Measurements from ENCODE around the gene MIA. TPM values are rescaled to one million over a fixed set of nuclear protein-coding genes. Genes with fewer than 3 reads are reported as not detected.

Gene MIA
- total RNA-seq: 0.34 and 0.71 TPM in 2 replicates

DNA sequence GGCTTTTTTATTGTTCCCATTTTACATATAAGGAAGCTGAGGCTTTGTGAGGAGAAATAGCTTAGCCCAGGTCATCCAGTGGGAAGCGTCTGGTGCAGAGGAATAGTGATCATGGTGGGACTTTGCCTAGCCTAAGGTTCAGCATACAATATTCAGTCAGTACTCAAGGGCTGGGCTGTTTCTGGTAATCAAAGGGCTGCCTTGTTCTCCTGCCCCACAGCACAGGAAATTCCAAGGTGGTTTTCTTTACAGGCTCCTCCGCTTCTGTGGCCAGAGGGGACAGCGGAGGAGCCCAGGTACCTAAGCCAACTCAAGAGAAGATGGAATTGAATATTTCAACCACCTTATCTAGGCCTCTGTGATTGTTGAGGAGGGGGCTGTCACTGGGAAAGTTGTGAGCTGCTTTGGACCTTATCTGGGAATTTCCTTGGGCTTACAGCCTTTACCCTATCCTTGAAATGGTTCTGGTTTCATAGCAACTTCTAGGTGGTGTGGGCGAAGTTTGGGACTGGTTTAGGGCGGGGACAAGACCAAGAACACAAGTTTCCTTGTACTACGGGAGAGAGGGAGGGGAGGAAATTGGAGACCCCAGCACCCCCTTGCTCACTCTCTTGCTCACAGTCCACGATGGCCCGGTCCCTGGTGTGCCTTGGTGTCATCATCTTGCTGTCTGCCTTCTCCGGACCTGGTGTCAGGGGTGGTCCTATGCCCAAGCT lies at the start of gene MIA:
TSS of gene MIA (plus strand) at position 606 of the 716 bp plus-strand sequence. CDS start at position 628, 22 bp downstream.

DNA sequence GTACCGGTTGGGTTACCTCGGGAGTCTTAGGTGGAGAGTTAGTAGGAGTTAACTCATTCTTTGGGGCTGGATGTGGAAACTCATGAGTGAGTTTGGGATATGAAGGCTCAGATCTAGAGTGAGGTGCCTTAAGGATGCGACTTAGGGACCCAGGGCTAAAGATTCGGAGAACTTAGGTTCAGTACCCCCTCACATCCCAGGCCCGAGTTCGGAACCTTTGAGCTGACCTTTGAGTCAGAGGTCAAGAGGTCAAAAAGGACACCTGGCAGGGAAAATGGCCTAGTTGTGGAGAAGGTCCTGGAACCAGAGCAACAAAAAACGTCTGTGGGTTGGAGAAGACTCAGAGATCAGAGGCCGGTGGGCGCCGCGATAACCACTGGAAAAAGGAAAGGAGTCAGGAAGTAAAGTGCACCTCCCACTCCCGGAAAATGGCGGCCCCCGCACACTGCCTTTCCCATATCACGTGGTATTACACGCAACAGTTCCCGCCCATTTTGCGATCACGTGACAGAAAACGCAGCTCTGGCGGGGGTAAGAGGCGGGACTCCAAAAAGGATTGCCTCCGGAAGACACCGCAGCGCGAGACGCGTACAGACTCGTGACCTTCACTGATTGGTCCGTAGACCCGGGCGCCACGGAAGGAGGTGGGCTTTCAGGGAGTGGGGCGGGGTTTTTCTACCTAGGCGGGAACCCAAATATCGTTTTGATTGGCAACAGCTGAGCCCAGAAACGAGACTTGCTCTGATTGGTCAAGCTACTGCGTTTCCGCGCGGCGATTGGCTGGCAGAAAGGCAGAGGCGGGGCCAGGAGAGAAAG lies 25.1 kb upstream of the MIA start, which contains the start of gene ACTMAP:
TSS of gene ACTMAP (minus strand) at position 420 of the 816 bp plus-strand sequence. CDS start 674 bp downstream, outside the sequence.

DNA sequence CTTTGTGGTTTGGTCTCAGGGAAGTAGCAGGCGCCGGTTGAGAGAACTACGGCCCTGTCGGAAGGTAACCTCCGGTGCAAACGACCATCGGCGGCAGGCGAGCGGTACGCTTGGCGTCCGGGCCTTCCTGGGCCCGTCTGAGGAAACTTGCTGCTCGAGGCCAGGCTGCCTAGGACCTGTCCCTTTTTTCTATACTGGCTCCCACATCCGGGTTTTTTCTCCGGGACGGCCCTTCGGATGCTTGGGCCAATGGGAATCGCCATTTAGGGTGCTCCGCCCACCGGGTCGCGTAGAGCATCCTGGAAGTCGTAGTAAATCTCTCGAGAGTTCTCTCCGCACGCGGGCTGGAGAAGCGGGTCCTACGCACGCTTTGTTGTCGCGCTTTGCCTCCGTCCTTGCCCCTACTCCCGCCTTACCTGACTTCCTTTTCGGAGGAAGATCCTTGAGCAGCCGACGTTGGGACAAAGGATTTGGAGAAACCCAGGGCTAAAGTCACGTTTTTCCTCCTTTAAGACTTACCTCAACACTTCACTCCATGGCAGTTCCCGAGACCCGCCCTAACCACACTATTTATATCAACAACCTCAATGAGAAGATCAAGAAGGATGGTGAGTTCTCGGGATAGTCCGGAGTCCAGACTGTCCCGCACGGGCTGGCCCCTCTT lies 24.3 kb upstream of the MIA start, which contains the start of gene SNRPA:
TSS of gene SNRPA (plus strand) at position 330 of the 664 bp plus-strand sequence. CDS start at position 536, 206 bp downstream.

GRCh38 chr19:40777937-40778705 lies 2.8 kb downstream of the MIA start, which contains the start of gene RAB4B:
TSS of gene RAB4B (plus strand) at chr19:40778247. CDS start at chr19:40778376, 129 bp downstream.

DNA sequence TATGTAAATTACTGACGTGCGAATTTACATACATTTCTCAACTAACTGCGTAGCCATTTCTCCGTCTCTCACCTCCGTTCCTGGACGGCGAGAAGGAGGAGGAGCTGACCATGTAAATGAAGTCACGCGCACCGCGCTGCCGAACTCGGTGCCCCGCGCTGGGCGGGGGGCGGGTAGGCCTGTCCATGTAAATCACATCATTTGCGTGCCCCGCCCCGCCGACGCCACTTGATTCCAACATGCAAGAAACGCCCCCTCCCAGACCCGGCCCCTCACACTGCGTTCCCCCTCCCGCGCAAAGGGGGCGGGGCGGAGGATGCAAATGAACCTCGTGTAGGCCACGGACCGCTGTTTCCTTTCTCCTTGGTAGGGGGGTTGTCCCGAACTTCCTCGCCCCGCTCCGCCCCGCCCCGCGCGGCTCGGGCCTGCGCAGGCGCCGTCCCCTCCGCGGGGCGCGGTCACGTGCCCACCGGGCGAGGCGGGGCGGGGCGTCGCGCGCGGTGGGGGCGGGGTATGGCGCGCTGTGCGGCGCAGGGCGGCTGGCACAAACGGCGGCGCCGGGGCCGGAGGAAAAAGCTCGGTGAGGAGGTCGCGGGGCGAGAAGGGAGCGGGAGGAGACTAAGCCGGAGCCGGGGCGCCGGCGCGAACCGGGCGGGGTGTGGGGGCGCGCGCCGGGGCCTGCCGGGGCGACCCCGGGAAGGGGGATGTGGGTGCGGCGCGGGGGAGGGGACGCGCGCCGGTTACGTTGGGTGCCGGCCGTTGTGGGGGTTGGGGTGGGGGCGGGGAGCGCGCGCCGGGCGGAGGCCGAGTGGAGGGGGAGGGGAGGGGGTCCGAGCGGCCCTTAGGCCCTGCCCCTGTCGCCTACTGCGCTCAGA lies 23.6 kb downstream of the MIA start, which contains the start of gene EGLN2:
TSS of gene EGLN2 (plus strand) at position 509 of the 875 bp plus-strand sequence. CDS start 1,382 bp downstream, outside the sequence.

Other genes with a start within 250 kb of the MIA start
- 55.9 and 57.1 TPM in 2 replicates for gene SHKBP1, start 198.6 kb upstream of the MIA start, total RNA-seq
- gene LTBP4, start 174.2 kb upstream of the MIA start, total RNA-seq: 20.2 and 75.8 TPM in 2 replicates
- 6.8 and 24.3 TPM in 2 replicates for gene NUMBL, start 84.9 kb upstream of the MIA start, total RNA-seq
- 18.1 and 31.0 TPM in 2 replicates for gene COQ8B, start 58.6 kb upstream of the MIA start, total RNA-seq
- gene ITPKC, start 58.4 kb upstream of the MIA start, total RNA-seq: 33.2 and 75.7 TPM in 2 replicates
- gene ACTMAP, start 25.0 kb upstream of the MIA start, total RNA-seq: 0.68 and 1.4 TPM in 2 replicates
- gene SNRPA, start 24.3 kb upstream of the MIA start, total RNA-seq: 20.1 and 30.1 TPM in 2 replicates
- 4.2 and 7.9 TPM in 2 replicates for gene RAB4B, start 2.7 kb downstream of the MIA start, total RNA-seq
- 65.6 and 74.6 TPM in 2 replicates for gene EGLN2, start 23.7 kb downstream of the MIA start, total RNA-seq
- gene CYP2A6, start 74.9 kb downstream of the MIA start, total RNA-seq: not detected in 2 replicates
- gene CYP2A7, start 106.7 kb downstream of the MIA start, total RNA-seq: not detected in 2 replicates
- gene CYP2B6, start 215.8 kb downstream of the MIA start, total RNA-seq: not detected in 2 replicates